Panc1 (cell line): Measurements from ENCODE around the gene MLLT10. TPM values are rescaled to one million over a fixed set of nuclear protein-coding genes. Genes with fewer than 3 reads are reported as not detected.

Experiments used
- ATAC-seq: fragments of 200-7000 bp; cut with Tn5 transposase; 2 replicates; pipeline ENCODE4 v1.9.1; 2020; ENCODE audit warnings: mild to moderate bottlenecking, moderate library complexity
- BruUV-seq: library from RNA; stranded (reverse); fragments of 400-500 nt; replicated peaks from 2 replicates; lab custom pipeline; 2021; lab: Mats Ljungman, UMichigan
- CTCF ChIA-PET: fragments of 300-600 bp; sonication (Branson Sonifier 250); formaldehyde crosslinking; loops from one replicate; lab custom pipeline; 2022; ENCODE audit warnings: antibody characterized with exemption; lab: Charles Lee
- POLR2A ChIA-PET: fragments of 300-600 bp; sonication (Branson Sonifier 250); formaldehyde crosslinking; loops from one replicate; lab custom pipeline; 2022; ENCODE audit warnings: antibody characterized with exemption; lab: Charles Lee
- DNase-seq: peaks from one replicate; pipeline ENCODE4 v3.0.0-alpha.2; 2010; ENCODE audit warnings: low read depth, low spot score
- H3K27ac ChIP-seq: 2 replicates; pipeline ENCODE4 v1.5.1; 2011; ENCODE audit warnings: mild to moderate bottlenecking, low read length, inconsistent platforms
- H3K27me3 ChIP-seq: fragments of 200-500 bp; sonication (Bioruptor generic); 2 replicates; pipeline ENCODE4 v1.6.0; 2014; ENCODE audit warnings: low read length, inconsistent platforms; ENCODE audit not compliant: control insufficient read depth, insufficient read depth
- H3K36me3 ChIP-seq: fragments of 200-500 bp; sonication (Bioruptor generic); 2 replicates; pipeline ENCODE4 v1.5.1; 2014; ENCODE audit warnings: inconsistent platforms, mild to moderate bottlenecking, low read length, moderate library complexity; ENCODE audit not compliant: control insufficient read depth, insufficient read depth
- H3K4me1 ChIP-seq: 2 replicates; pipeline ENCODE4 v1.5.1; 2011; ENCODE audit warnings: inconsistent platforms, mild to moderate bottlenecking, low read length, moderate library complexity; ENCODE audit not compliant: control insufficient read depth, insufficient read depth
- H3K4me3 ChIP-seq, 2 experiments: 2 replicates each; pipeline ENCODE4 v1.5.1; 2011 to 2012; ENCODE audit warnings: low read depth in 2 of 2, low read length in 2 of 2, mild to moderate bottlenecking in 2 of 2, inconsistent platforms in 1 of 2, moderate library complexity in 1 of 2
- H3K9me3 ChIP-seq: fragments of 200-500 bp; sonication (Bioruptor generic); 2 replicates; pipeline ENCODE4 v1.5.1; 2014; ENCODE audit warnings: low read depth, mild to moderate bottlenecking, inconsistent platforms, low read length, moderate library complexity; ENCODE audit not compliant: control insufficient read depth, insufficient read depth
- CTCF ChIP-seq: fragments of 450-650 bp; IDR thresholded peaks from 2 replicates; pipeline ENCODE4 v1.5.1; 2017; ENCODE audit warnings: mild to moderate bottlenecking
- POLR2AphosphoS5 ChIP-seq: IDR thresholded peaks from 2 replicates; pipeline ENCODE4 v1.6.1; 2012; ENCODE audit warnings: mild to moderate bottlenecking, low read depth, low read length, moderate library complexity
- REST ChIP-seq, 2 experiments: IDR thresholded peaks; 2 replicates each; pipeline ENCODE4 v1.6.1; 2011 to 2012; ENCODE audit warnings: low read depth in 2 of 2, control low read depth in 1 of 2, low read length in 1 of 2, mild to moderate bottlenecking in 1 of 2, moderate library complexity in 1 of 2; ENCODE audit not compliant: insufficient read depth in 1 of 2
- SIN3A ChIP-seq: IDR thresholded peaks from 2 replicates; pipeline ENCODE4 v1.6.1; 2012; ENCODE audit warnings: low read depth, mild to moderate bottlenecking, low read length, moderate library complexity, borderline replicate concordance; ENCODE audit not compliant: insufficient read depth
- TCF7L2 ChIP-seq: IDR thresholded peaks from 2 replicates; pipeline ENCODE4 v1.6.1; 2011; ENCODE audit warnings: mild to moderate bottlenecking, low read depth, low read length, inconsistent platforms
- in situ Hi-C: cut with HindIII; loops from 2 replicates; pipeline ENCODE4 v1.10.0; 2016; ENCODE audit warnings: low sequenced_read_pairs, low pct_unique_long_range_greater_than_20kb
- intact Hi-C: fragments of 100-400 bp; cut with micrococcal nuclease; formaldehyde crosslinking; loops from one replicate; pipeline ENCODE4 v1.10.0; 2022; ENCODE audit not compliant: unreplicated experiment
- total RNA-seq: library from RNA; stranded (reverse); gene quantifications from one replicate; pipeline ENCODE4 v1.2.1, GENCODE V29; 2021; ENCODE audit not compliant: unreplicated experiment

The MLLT10 gene
- total RNA-seq, 1 experiment from 2014 or later: 33.4 TPM

GRCh38 chr10:21769041-21769440 lies 235.0 kb downstream of the MLLT10 start:
- Histone ChIP-seq H3K27me3 (no peaks in the 10 kb centered on the region), H3K9me3 (no peaks in the 10 kb centered on the region), H3K4me1 (no peaks in the 10 kb centered on the region), H3K27ac (no peak overlapping the region), H3K4me3 (no peak overlapping the region), H3K36me3 (no peaks in the 10 kb centered on the region)
- TF ChIP-seq SIN3A (no peak), CTCF (no peak), POLR2AphosphoS5 (no peak)
- intact Hi-C loops (no loop called here), in situ Hi-C loops (no loop called here)
- BruUV-seq: no TSS peak
- ATAC-seq: no peak
- no peak for DNase-seq
- CTCF ChIA-PET: no interaction called here
- POLR2A ChIA-PET: no interaction called here

- H3K36me3 ChIP-seq: no peaks in the 10 kb centered on the region
- H3K27me3 ChIP-seq: no peaks in the 10 kb centered on the region
- H3K4me1 ChIP-seq: no peaks in the 10 kb centered on the region
- in situ Hi-C loops: no loop called here
- no peak for TF ChIP-seq CTCF
- no peak for TF ChIP-seq REST (IDR thresholded peaks at IDR 0.05; ENCODE audit: insufficient read depth in 1 of 2, low read depth in 2 of 2, low read length in 1 of 2)
- TF ChIP-seq POLR2AphosphoS5: no peak
- no peak for TF ChIP-seq TCF7L2
- no peak for TF ChIP-seq SIN3A
- no TSS peak for BruUV-seq
- DNase-seq (no peak), ATAC-seq (no peak)
- intact Hi-C loops: no loop called here
- CTCF ChIA-PET: no interaction called here
- no peak overlapping the region for H3K27ac ChIP-seq
- POLR2A ChIA-PET: no interaction called here
- no peaks in the 10 kb centered on the region for H3K9me3 ChIP-seq
- H3K4me3 ChIP-seq: no peak overlapping the region
Measured at GRCh38 chr10:21771219-21771618, 237.2 kb downstream of the MLLT10 start.
